DMS79 treated with DMSO at 0.1 percent for 48 hours (cell line): ENCODE data around the gene POC1A.

Experiments
- DNase-seq: peaks from one replicate; lab custom pipeline; 2025; lab: John Stamatoyannopoulos, UW

Gene POC1A

GRCh38 chr3:52150860-52151259, 3.4 kb downstream of the POC1A start:
- DNase-seq: no peak

- DNase-seq: no peak
Observed at GRCh38 chr3:52150357-52150756, 3.9 kb downstream of the POC1A start.

- DNase-seq: no peak
Observed at GRCh38 chr3:52149726-52150125, 4.5 kb downstream of the POC1A start.

- no peak for DNase-seq
Observed at GRCh38 chr3:52149021-52149420, 5.2 kb downstream of the POC1A start.

GRCh38 chr3:52147804-52148203, 6.4 kb downstream of the POC1A start:
- no peak for DNase-seq

- no peak for DNase-seq
Observed at GRCh38 chr3:52146811-52147210, 7.4 kb downstream of the POC1A start.

- DNase-seq: no peak
Observed at GRCh38 chr3:52146189-52146588, 8.0 kb downstream of the POC1A start.

GRCh38 chr3:52145736-52146110, 8.5 kb downstream of the POC1A start:
- no peak for DNase-seq

GRCh38 chr3:52144796-52145735, 9.2 kb downstream of the POC1A start:
- no peak for DNase-seq

GRCh38 chr3:52144034-52144795, 10.0 kb downstream of the POC1A start:
- DNase-seq: no peak

- no peak for DNase-seq
Observed at GRCh38 chr3:52143616-52144015, 10.6 kb downstream of the POC1A start.

- DNase-seq: no peak
Observed at GRCh38 chr3:52143156-52143555, 11.1 kb downstream of the POC1A start.

GRCh38 chr3:52141751-52142150, 12.5 kb downstream of the POC1A start:
- DNase-seq: no peak

GRCh38 chr3:52140769-52141168, 13.5 kb downstream of the POC1A start:
- DNase-seq: no peak

GRCh38 chr3:52140000-52140399, 14.2 kb downstream of the POC1A start:
- DNase-seq: no peak

- no peak for DNase-seq
Observed at GRCh38 chr3:52137311-52137710, 16.9 kb downstream of the POC1A start.

- DNase-seq: no peak
Observed at GRCh38 chr3:52136513-52136912, 17.7 kb downstream of the POC1A start.

- DNase-seq: no peak
Observed at GRCh38 chr3:52135332-52135731, 18.9 kb downstream of the POC1A start.

GRCh38 chr3:52134761-52135160, 19.5 kb downstream of the POC1A start:
- no peak for DNase-seq

- no peak for DNase-seq
Observed at GRCh38 chr3:52132930-52133329, 21.3 kb downstream of the POC1A start.

GRCh38 chr3:52132041-52132440, 22.2 kb downstream of the POC1A start:
- no peak for DNase-seq

- DNase-seq: no peak
Observed at GRCh38 chr3:52130966-52131622, 23.1 kb downstream of the POC1A start.
